ENCODE measurements around the gene MPIG6B. TPM values are rescaled to one million over a fixed set of nuclear protein-coding genes. Genes with fewer than 3 reads are reported as not detected.

MPIG6B gene
- total RNA-seq, 4 donors from 2014 or later = 0.33 TPM; not detected in 3

DNA sequence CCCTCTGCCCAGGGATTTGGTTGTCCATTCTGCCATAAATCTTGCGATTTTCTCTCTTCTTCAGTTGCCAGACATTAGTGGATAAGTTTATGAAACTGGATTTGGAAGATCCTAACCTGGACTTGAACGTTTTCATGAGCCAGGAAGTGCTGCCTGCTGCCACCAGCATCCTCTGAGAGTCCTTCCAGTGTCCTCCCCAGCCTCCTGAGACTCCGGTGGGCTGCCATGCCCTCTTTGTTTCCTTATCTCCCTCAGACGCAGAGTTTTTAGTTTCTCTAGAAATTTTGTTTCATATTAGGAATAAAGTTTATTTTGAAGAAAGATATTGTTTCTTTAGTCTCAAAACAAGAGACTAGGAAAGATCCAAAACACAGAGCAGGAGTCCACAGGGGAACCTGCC lies 39.2 kb downstream of the MPIG6B start, which contains the start of gene SAPCD1:
TSS of gene SAPCD1 (plus strand) at position 301 of the 400 bp plus-strand sequence. CDS start 399 bp downstream, outside the sequence.
- no peak for TF ChIP-seq CTCF (IDR thresholded peaks at IDR 0.05; ENCODE audit: low read depth)

GRCh38 chr6:31762878-31763618 lies 39.9 kb downstream of the MPIG6B start:
- no peak for TF ChIP-seq CTCF (IDR thresholded peaks at IDR 0.05; ENCODE audit: low read depth)

DNA sequence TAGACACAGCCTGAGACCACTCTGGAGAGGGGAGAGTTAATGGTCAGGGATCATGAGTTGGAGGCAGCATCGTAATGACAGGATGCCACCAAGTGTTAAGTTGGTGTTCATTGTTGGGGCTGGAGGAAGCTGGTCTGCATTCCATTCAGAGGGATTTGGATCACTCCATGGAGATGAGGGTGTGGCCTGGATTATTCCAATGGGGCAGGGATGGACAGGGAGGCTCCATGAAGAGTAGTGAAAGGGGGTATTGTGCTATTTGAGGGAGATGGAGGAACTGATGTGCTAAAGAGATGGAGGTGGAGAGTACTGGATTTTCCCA lies 40.4 kb downstream of the MPIG6B start:
- TF ChIP-seq CTCF (IDR thresholded peaks at IDR 0.05; ENCODE audit: low read depth) = no peak

- no peak for TF ChIP-seq CTCF (IDR thresholded peaks at IDR 0.05; ENCODE audit: low read depth)
Observed at GRCh38 chr6:31764198-31764597, 41.0 kb downstream of the MPIG6B start.

- no peak for TF ChIP-seq CTCF (IDR thresholded peaks at IDR 0.05; ENCODE audit: low read depth)
Observed at GRCh38 chr6:31765559-31765909, 42.4 kb downstream of the MPIG6B start.

GRCh38 chr6:31765910-31766794 lies 43.0 kb downstream of the MPIG6B start:
- no peak for TF ChIP-seq CTCF (IDR thresholded peaks at IDR 0.05; ENCODE audit: low read depth)

GRCh38 chr6:31767096-31767645 lies 44.0 kb downstream of the MPIG6B start:
- TF ChIP-seq CTCF (IDR thresholded peaks at IDR 0.05; ENCODE audit: low read depth) = no peak

Data from subcutaneous adipose tissue (tissue), 4 donors.